ENCODE measurements around the gene CYP4A22. TPM values are rescaled to one million over a fixed set of nuclear protein-coding genes. Genes with fewer than 3 reads are reported as not detected.
"Not testable (repeated sequence)": the region's sequence is repeated elsewhere in the genome, so short reads cannot be mapped to it uniquely, and the experiment has no call there.

Gene CYP4A22
- total and polyA plus RNA-seq, 7 donors = 1.4 TPM; not detected in 6

DNA sequence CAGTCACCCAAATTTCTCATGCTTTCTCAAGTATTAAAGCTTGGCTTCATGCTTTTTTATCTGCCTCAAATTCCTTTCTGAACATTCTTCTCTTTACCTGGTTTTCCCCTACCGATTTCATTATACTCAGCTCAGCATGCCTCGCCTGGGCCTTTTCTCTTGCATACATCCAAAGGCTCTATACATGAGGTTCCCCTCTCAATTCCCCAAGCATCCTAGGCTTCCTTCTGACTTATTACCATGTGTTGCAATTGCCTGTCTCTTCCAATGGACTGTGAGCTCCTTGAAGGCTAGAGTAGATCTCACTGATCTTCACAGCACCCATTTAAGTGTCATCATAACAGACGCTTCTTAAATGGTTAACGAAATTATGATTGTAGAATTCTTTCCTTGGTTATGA, 24.1 kb upstream of the CYP4A22 start:
- no peaks in the 10 kb centered on the region for H3K36me3 ChIP-seq
- no peaks in the 10 kb centered on the region for H3K27me3 ChIP-seq
- no peak overlapping the region for H3K27ac ChIP-seq
- H3K4me1 ChIP-seq = no peaks in the 10 kb centered on the region
- no peak overlapping the region for H3K4me3 ChIP-seq
- no peak for DNase-seq
- H3K9me3 ChIP-seq = no peaks in the 10 kb centered on the region
- TF ChIP-seq POLR2A (IDR thresholded peaks at IDR 0.05) = no peak
- TF ChIP-seq POLR2AphosphoS5 (IDR thresholded peaks at IDR 0.05) = no peak
- WGBS, 2 donors = 88 to 93% methylated on average over 4 of the region's 4 CpGs
- intact Hi-C loops (cut with DNase I) = no loop called here

DNA sequence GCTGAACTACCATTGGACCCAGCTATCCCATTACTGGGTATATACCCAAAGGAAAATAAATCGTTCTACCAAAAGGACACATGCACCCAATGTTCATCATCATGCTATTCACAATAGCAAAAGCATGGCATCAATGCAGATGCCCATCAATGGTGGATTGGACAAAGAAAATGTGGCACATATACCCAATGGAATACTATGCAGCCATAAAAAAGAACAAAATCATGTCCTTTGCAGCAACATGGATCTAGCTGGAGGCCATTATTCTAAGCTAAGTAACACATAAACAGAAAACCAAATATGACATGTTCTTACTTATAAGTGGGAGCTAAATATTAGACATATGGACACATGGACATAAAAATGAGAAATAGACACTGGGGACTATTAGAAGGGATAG, 16.2 kb upstream of the CYP4A22 start:
- WGBS, 2 donors = 91 to 95% methylated on average over 1 of the region's 1 CpG

DNA sequence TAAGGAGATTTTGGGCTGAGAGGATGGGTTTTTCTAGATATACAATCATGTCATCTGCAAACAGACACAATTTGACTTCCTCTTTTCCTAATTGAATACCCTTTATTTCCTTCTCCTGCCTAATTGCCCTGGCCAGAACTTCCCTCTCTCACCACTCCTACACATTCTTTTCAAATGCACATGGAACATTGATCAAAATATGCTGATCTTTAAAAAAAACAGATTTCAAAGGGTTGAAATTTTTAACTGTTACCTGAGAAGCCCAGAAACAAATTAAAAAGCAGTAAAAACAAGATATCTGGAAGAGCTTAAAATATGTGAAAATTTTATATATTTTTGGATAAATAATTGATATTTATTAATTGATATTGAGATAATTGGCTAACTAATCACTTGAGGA, 12.4 kb upstream of the CYP4A22 start:
- DNase-seq; H3K27ac ChIP-seq; H3K27me3 ChIP-seq; H3K4me3 ChIP-seq; H3K4me1 ChIP-seq; H3K9me3 ChIP-seq; H3K36me3 ChIP-seq; intact Hi-C loops (cut with DNase I): not testable (repeated sequence)

More for the DNA sequence above, 16.2 kb upstream of the CYP4A22 start:
- H3K9me3 ChIP-seq; H3K27me3 ChIP-seq; intact Hi-C loops (cut with DNase I); H3K4me1 ChIP-seq; H3K4me3 ChIP-seq; H3K36me3 ChIP-seq; DNase-seq; H3K27ac ChIP-seq: not testable (repeated sequence)

DNA sequence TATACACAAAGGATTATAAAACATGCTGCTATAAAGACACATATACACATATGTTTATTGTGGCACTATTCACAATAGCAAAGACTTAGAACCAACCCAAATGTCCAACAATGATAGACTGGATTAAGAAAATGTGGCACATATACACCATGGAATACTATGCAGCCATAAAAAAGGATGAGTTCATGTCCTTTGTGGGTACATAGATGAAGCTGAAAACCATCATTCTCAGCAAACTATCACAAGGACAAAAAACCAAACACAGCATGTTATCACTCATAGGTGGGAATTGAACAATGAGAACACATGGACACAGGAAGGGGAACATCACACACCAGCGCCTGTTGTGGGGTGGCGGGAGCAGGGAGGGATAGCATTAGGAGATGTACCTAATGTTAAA, 10.2 kb upstream of the CYP4A22 start:
- intact Hi-C loops (cut with DNase I); H3K4me3 ChIP-seq; H3K9me3 ChIP-seq; H3K27ac ChIP-seq; H3K27me3 ChIP-seq; H3K36me3 ChIP-seq; H3K4me1 ChIP-seq; DNase-seq: not testable (repeated sequence)
- 97 to 98% methylated on average over 2 of the region's 2 CpGs for WGBS, 2 donors

DNA sequence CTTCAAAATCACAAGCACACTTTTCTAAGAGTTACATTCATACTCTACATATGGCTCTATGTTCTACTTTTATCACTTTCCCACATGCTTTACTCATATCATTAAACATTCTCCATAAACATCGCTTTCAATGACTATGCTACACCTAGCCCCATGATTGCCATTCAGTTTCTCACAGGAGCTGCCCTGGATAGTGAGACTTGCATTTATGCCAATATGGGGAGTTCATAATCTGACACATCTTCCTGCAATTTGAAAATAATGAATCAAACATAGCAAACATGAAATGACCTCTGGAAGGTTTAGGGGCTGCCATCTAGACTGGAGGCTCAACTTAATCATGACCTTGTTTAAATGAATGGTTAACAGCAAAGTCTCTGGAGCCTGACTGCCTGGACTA, 9.0 kb upstream of the CYP4A22 start:
- TF ChIP-seq POLR2A (IDR thresholded peaks at IDR 0.05) (no peak), EP300 (IDR thresholded peaks at IDR 0.05) (no peak), POLR2AphosphoS5 (IDR thresholded peaks at IDR 0.05) (no peak)
- TF ChIP-seq, protein P1, sequence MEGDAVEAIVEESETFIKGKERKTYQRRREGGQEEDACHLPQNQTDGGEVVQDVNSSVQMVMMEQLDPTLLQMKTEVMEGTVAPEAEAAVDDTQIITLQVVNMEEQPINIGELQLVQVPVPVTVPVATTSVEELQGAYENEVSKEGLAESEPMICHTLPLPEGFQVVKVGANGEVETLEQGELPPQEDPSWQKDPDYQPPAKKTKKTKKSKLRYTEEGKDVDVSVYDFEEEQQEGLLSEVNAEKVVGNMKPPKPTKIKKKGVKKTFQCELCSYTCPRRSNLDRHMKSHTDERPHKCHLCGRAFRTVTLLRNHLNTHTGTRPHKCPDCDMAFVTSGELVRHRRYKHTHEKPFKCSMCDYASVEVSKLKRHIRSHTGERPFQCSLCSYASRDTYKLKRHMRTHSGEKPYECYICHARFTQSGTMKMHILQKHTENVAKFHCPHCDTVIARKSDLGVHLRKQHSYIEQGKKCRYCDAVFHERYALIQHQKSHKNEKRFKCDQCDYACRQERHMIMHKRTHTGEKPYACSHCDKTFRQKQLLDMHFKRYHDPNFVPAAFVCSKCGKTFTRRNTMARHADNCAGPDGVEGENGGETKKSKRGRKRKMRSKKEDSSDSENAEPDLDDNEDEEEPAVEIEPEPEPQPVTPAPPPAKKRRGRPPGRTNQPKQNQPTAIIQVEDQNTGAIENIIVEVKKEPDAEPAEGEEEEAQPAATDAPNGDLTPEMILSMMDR (IDR thresholded peaks at IDR 0.05) = no peak
- Histone ChIP-seq H3K27ac (no peak overlapping the region), H3K4me1 (no peaks in the 10 kb centered on the region), H3K9me3 (no peaks in the 10 kb centered on the region), H3K36me3 (no peaks in the 10 kb centered on the region), H3K27me3 (no peaks in the 10 kb centered on the region), H3K4me3 (no peak overlapping the region)
- intact Hi-C loops (cut with DNase I) = no loop called here
- 95 to 97% methylated on average over 1 of the region's 1 CpG for WGBS, 2 donors
- no peak for DNase-seq

DNA sequence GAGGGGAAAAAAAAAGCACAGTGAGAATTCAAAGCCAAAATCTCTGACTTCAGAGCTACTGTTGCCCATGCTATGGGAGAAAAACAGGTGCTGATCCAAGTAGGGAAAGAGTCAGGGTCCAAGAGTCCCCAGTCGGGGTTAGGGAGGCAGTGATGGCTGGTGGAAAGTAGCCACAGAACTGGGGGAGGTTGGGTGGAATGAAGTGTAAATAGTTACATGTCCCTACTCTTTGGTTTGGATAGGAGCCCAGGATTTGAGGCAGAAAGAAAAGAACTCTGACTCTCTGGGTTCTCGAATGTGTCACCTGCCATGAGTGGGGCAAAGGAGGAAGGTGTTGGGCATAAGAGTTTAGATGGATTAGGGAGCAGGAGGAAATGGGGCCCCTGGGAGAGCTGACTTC, 8.4 kb upstream of the CYP4A22 start:
- not testable (repeated sequence) for H3K9me3 ChIP-seq, H3K27ac ChIP-seq

DNA sequence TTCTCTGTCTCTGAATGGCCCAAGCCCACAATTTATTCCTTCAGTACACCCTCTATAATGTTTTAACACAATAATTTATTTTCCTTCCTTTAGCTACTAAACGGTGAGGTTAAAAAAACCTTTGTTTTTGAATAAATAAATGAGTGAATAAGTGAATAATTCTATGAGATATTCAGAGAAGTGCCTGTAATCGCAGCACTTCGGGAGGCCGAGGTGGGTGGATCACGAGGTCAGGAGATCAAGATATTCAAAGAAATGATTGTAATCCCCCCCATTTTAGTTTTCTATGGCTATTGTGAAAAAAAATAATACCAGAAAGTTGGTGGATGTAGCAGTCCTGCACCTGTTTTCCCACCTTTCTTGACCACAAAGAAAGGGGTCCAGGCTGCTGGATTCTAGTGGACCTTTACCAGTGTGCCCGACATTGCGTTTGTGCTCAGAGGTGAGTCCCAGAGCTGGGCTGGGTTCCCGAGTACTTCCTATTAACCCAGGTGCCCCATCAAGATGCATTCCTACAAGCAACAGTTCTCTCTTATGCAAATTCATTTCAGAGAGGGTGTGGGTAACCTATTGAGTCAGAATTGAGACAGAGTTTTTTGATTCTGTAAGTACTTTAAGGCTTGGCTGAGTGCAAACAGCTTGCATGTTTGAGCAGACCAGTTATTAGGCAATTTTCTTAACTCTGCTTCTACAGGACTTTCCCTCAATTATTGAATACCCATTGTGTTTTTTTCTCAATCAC, 7.6 kb upstream of the CYP4A22 start:
- H3K27me3 ChIP-seq; H3K9me3 ChIP-seq; H3K4me1 ChIP-seq; H3K4me3 ChIP-seq; DNase-seq; H3K27ac ChIP-seq; H3K36me3 ChIP-seq; intact Hi-C loops (cut with DNase I): not testable (repeated sequence)
- 86 to 87% methylated on average over 8 of the region's 8 CpGs for WGBS, 2 donors

More for the DNA sequence above, 8.4 kb upstream of the CYP4A22 start:
- DNase-seq; H3K4me1 ChIP-seq; H3K36me3 ChIP-seq; H3K27me3 ChIP-seq; H3K4me3 ChIP-seq; intact Hi-C loops (cut with DNase I): not testable (repeated sequence)
- 14 to 62% methylated on average over 2 of the region's 2 CpGs for WGBS, 2 donors

DNA sequence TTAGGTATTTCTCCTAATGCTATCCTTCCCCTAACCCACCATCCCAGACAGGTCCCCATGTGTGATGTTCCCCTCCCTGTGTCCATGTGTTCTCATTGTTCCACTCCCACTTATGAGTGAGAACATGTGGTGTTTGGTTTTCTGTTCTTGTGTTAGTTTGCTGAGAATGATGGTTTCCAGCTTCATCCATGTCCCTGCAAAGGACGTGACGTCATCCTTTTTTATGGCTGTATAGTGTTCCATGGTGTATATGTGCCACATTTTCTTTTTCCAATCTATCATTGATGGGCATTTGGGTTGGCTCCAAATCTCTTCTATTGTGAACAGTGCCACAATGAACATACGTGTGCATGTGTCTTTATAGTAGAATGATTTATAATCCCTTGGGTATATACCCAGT, 4.6 kb upstream of the CYP4A22 start:
- H3K27ac ChIP-seq; H3K27me3 ChIP-seq; H3K4me1 ChIP-seq; DNase-seq; H3K4me3 ChIP-seq; H3K36me3 ChIP-seq; intact Hi-C loops (cut with DNase I); H3K9me3 ChIP-seq: not testable (repeated sequence)
- WGBS, 2 donors = 91 to 95% methylated on average over 3 of the region's 3 CpGs

Measured in sigmoid colon (tissue), 7 donors.